Prostate gland (tissue), 2 donors: Measurements from ENCODE around the gene PTRH2. TPM values are rescaled to one million over a fixed set of nuclear protein-coding genes. Genes with fewer than 3 reads are reported as not detected.
A peak's percentile ranks its signal among the peaks of the same experiment; 100 is the strongest.
"Not testable (repeated sequence)": the region's sequence is repeated elsewhere in the genome, so short reads cannot be mapped to it uniquely, and the experiment has no call there.

Source experiments
- DNase-seq: peaks from one replicate; pipeline ENCODE4 v3.0.0-alpha.2; 2019; ENCODE audit warnings: low spot score
- H3K27ac ChIP-seq, 2 donors: fragments of 200-600 bp; sonication (generic); 2 replicates each; pipeline ENCODE4 v1.5.1; 2017 to 2019
- H3K27me3 ChIP-seq: fragments of 200-600 bp; sonication (generic); replicated peaks from 2 replicates; pipeline ENCODE4 v1.5.1; 2019; ENCODE audit not compliant: insufficient read depth
- H3K36me3 ChIP-seq, 2 donors: fragments of 200-600 bp; sonication (generic); 1 replicate in 1 of 2; 2 replicates in 1 of 2; pipeline versions ENCODE4 v1.5.1 to v1.8.1; 2017 to 2019
- H3K4me1 ChIP-seq: fragments of 200-600 bp; sonication (generic); replicated peaks from 2 replicates; pipeline ENCODE4 v1.5.1; 2019
- H3K4me3 ChIP-seq, 2 donors: fragments of 200-600 bp; sonication (generic); 2 replicates each; pipeline ENCODE4 v1.5.1; 2017 to 2019
- H3K9me3 ChIP-seq: fragments of 200-600 bp; sonication (generic); 2 replicates; pipeline ENCODE4 v1.5.1; 2017
- POLR2A ChIP-seq: fragments of 450-650 bp; IDR thresholded peaks from one replicate; pipeline ENCODE4 v1.6.1; 2016; ENCODE audit warnings: antibody characterized with exemption, mild to moderate bottlenecking
- POLR2AphosphoS5 ChIP-seq: sonication (generic); formaldehyde crosslinking; IDR thresholded peaks from one replicate; pipeline ENCODE4 v1.6.1; 2017; ENCODE audit warnings: antibody characterized with exemption
- WGBS: methylation state at CpG from one replicate; pipeline ENCODE4 v1.1.5; 2018; 5-methylcytosine and 5-hydroxymethylcytosine counted together
- intact Hi-C: fragments of 100-400 bp; cut with DNase I; formaldehyde crosslinking; loops from one replicate; pipeline ENCODE4 v1.14.2; 2022
- total RNA-seq, 2 donors: library from RNA; depleted of rRNA; stranded (reverse); fragments of >200 nt; gene quantifications; one replicate each; pipeline ENCODE4 v1.1.0, GENCODE V29; 2016
- TF ChIP-seq, protein P1 (sequence below), 4 experiments: fragments of 200-600 bp in 2 of 4; fragments of 450-650 bp in 2 of 4; sonication (generic) in 2 of 4; IDR thresholded peaks; 1 replicate in 3 of 4; 2 replicates in 1 of 4; pipeline ENCODE4 v1.5.1; 2016 to 2019; ENCODE audit warnings: antibody characterized with exemption in 4 of 4, mild to moderate bottlenecking in 2 of 4, moderate library complexity in 2 of 4

PTRH2 gene
- total RNA-seq = 10 to 100 TPM; 29.1 to 38.3 TPM

DNA sequence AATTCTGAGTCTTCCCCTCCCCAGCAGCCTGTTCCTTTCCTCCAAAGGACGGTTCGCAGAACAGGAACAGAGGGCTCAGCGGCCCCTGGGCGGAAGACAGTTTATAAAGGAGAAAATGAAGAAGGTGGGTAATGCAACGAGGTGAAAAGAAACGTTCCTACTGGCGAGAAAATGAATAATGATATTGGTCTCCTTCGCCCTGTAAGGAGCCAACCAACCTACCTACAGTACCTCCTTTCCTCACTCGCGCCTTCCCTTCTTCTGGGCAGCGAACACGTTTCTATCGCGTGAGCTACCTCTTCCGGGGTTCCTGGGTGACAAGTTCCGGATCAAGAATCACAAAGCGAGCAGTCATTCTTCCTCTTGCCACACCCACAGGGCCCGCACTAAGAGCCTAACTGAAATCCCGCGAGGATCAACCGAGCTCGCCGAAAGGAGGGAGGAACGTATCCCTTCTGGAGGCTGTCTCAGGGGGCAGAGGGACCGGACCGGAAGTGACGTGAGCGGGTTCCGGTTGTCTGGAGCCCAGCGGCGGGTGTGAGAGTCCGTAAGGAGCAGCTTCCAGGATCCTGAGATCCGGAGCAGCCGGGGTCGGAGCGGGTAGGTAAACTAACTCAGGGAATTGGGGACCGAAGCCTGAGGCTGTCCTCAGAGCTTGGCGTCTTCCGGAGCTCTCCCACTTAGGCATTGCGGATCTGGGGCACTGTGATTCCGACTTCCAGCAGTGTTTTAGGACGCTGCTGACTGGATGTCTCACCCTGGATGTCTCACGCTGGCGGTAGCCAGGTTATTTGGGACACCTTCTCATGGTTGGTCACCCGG is at the start of gene PTRH2, which contains the start of gene VMP1:
Gene PTRH2 (minus strand): TSS at position 282 of the 822 bp plus-strand sequence. CDS start 9,452 bp downstream, outside the sequence.
Gene VMP1 (plus strand): TSS at position 506 of the 822 bp plus-strand sequence. CDS start 23,793 bp downstream, outside the sequence.
- no peaks in the 10 kb centered on the region for H3K27me3 ChIP-seq
- H3K36me3 ChIP-seq = no peaks in the 10 kb centered on the region
- TF ChIP-seq, protein P1, sequence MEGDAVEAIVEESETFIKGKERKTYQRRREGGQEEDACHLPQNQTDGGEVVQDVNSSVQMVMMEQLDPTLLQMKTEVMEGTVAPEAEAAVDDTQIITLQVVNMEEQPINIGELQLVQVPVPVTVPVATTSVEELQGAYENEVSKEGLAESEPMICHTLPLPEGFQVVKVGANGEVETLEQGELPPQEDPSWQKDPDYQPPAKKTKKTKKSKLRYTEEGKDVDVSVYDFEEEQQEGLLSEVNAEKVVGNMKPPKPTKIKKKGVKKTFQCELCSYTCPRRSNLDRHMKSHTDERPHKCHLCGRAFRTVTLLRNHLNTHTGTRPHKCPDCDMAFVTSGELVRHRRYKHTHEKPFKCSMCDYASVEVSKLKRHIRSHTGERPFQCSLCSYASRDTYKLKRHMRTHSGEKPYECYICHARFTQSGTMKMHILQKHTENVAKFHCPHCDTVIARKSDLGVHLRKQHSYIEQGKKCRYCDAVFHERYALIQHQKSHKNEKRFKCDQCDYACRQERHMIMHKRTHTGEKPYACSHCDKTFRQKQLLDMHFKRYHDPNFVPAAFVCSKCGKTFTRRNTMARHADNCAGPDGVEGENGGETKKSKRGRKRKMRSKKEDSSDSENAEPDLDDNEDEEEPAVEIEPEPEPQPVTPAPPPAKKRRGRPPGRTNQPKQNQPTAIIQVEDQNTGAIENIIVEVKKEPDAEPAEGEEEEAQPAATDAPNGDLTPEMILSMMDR (IDR thresholded peaks at IDR 0.05) = peak in 1 of 4 experiments; percentile 19
- TF ChIP-seq POLR2AphosphoS5 = peak; percentile 99
- peak; percentile 71 for TF ChIP-seq POLR2A
- H3K4me1 ChIP-seq = no peaks in the 10 kb centered on the region
- H3K27ac ChIP-seq = peak within 1 kb of the TSS; percentile 82 to 90
- DNase-seq = peak; percentile 99
- under 1% methylated on average over 45 of the region's 45 CpGs for WGBS
- H3K4me3 ChIP-seq = peak within 1 kb of the TSS; percentile 57 to 70
- intact Hi-C loops = loop anchor here (10.0 kb wide), 1 partner anchor 1193 kb away; the partner anchor contains the start of gene MTMR4
- no peaks in the 10 kb centered on the region for H3K9me3 ChIP-seq

DNA sequence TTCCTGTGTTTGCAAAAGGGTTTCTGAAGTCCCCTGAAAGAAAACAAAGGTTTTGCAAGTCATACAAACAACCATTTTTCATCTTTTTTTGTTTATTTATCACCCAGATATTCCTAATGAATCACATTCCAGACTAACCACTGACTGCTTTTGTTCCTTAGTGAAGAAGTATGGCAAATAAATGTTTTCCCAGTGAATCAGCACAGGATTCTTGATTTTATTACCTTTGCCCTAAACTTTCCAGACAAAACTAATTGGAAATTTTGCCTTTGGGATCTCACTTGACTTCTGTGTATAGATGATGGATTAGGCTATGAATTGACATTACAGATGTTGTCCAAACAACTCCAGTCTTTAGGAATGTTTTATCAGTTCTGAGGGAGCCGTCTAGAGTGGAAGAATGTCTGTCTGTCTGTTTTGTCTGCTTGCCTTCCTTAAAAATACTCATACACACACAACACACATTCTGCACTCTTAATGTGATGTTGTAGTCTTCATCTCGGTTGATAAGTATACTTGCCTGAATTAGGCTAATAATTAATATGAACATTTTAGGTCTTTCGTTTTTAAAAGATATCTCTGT is 49.1 kb upstream of the PTRH2 start:
- intact Hi-C loops = no loop called here
- no peak for DNase-seq
- no peaks in the 10 kb centered on the region for H3K27me3 ChIP-seq
- peak overlapping the region in 1 of 2 donors; percentile 73 for H3K27ac ChIP-seq
- no peaks in the 10 kb centered on the region for H3K36me3 ChIP-seq
- no peak for TF ChIP-seq POLR2AphosphoS5
- WGBS = 26% methylated on average over 3 of the region's 3 CpGs
- no peaks in the 10 kb centered on the region for H3K9me3 ChIP-seq
- no peaks in the 10 kb centered on the region for H3K4me1 ChIP-seq
- no peak overlapping the region for H3K4me3 ChIP-seq

DNA sequence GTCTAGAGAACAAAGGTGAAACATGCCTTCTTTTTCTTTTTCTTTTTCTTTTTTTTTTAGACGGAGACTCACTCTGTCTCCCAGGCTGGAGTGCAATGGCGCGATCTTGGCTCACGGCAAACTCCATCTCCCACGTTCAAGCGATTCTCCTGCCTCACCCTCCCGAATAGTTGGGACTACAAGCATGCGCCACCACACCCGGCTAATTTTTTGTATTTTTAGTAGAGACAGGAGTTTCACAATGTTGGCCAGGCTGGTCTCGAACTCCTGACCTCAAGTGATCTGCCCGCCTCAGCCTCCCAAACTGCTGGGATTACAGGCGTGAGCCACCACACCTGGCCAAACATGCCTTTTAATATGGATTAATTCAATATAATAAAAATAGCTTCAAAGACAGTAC is 47.8 kb upstream of the PTRH2 start:
- intact Hi-C loops, DNase-seq, H3K4me1 ChIP-seq, H3K27me3 ChIP-seq, H3K9me3 ChIP-seq, H3K4me3 ChIP-seq, H3K36me3 ChIP-seq: not testable (repeated sequence)
- peak overlapping the region in 1 of 2 donors; percentile 73 for H3K27ac ChIP-seq
- 85% methylated on average over 12 of the region's 12 CpGs for WGBS

DNA sequence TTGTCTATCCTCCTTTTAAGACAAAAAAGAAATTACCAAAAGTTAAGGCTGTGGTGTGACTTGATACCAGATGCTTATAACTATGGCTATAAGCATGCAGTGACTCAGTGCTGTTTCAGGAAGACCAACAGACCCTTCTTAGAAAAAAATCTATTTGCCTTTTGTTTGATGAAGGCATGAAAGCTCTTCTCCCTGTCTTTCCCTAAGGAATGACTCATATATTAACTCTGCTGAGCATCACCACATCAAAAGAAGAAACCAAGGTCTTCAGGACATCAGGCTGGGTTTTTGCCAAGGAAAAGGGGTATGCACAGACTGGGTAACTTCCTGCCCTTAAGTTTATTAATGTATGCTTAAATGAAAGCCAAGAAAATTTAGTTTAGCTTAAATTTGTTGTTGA is 47.3 kb upstream of the PTRH2 start:
- H3K36me3 ChIP-seq = no peaks in the 10 kb centered on the region
- H3K4me3 ChIP-seq = no peak overlapping the region
- H3K4me1 ChIP-seq = no peaks in the 10 kb centered on the region
- H3K9me3 ChIP-seq = no peaks in the 10 kb centered on the region
- TF ChIP-seq, protein P1 (IDR thresholded peaks at IDR 0.05) = no peak
- peak; percentile 26 for TF ChIP-seq POLR2AphosphoS5
- H3K27me3 ChIP-seq = no peaks in the 10 kb centered on the region
- intact Hi-C loops = loop anchor here (5.0 kb wide), 1 partner anchor 83 kb away; no protein-coding TSS in a partner anchor
- H3K27ac ChIP-seq = peak overlapping the region; percentile 48 to 73
- DNase-seq = no peak

GRCh38 chr17:59753522-59754467 is 46.6 kb upstream of the PTRH2 start:
- DNase-seq = peak; percentile 72
- 25% methylated on average over 3 of the region's 3 CpGs for WGBS
- H3K36me3 ChIP-seq = no peaks in the 10 kb centered on the region
- H3K27me3 ChIP-seq = no peaks in the 10 kb centered on the region
- H3K4me1 ChIP-seq = no peaks in the 10 kb centered on the region
- no peaks in the 10 kb centered on the region for H3K9me3 ChIP-seq
- H3K4me3 ChIP-seq = no peak overlapping the region
- peak overlapping the region; percentile 43 to 73 for H3K27ac ChIP-seq
- TF ChIP-seq POLR2A = no peak
- TF ChIP-seq, protein P1 (IDR thresholded peaks at IDR 0.05) = peak; percentile 15 to 91 (median 84)
- peak; percentile 86 for TF ChIP-seq POLR2AphosphoS5
- intact Hi-C loops = loop anchor here (5.0 kb wide), 1 partner anchor 84 kb away; no protein-coding TSS in a partner anchor
